ENCODE data around the gene NKX3-2.

NKX3-2 gene

DNA sequence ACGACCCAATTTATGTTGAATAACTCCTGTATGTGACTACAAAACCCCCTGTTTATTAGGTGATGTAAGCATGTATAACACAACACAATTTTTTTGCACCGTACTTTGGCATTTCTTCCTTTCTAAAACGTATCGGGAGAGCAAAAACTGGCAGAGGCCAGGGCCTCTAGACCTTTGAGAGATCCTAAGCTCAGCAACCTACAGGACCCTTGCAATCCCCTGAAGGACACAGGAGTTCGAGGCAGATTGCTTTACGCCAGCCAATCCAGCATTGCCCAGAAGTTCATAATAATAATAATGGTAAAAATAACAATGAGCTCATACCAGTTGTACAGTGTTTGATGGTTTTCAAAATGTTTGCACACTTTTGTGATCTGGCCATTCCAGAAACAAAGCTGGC is 7.7 kb downstream of the NKX3-2 start:
- no peak overlapping the region for H3K4me2 ChIP-seq (ENCODE audit: low read depth, low read length, poor library complexity, severe bottlenecking)
- H3K9me2 ChIP-seq (replicated peaks; ENCODE audit: insufficient read depth, low read length) = no peaks in the 10 kb centered on the region
- H3K4me3 ChIP-seq (ENCODE audit: insufficient read depth, low read length, poor library complexity, severe bottlenecking) = no peak overlapping the region
- no peak overlapping the region for H3K27ac ChIP-seq (ENCODE audit: low read depth, low read length)
- H3K9me3 ChIP-seq (ENCODE audit: insufficient read depth, low read length) = no peaks in the 10 kb centered on the region
- no peaks in the 10 kb centered on the region for H3K36me3 ChIP-seq (ENCODE audit: low read length)
- H4K20me1 ChIP-seq (ENCODE audit: low read depth, low read length) = no peaks in the 10 kb centered on the region
- H3F3A ChIP-seq (ENCODE audit: insufficient read depth) = no peaks in the 10 kb centered on the region
- TF ChIP-seq, protein P1, sequence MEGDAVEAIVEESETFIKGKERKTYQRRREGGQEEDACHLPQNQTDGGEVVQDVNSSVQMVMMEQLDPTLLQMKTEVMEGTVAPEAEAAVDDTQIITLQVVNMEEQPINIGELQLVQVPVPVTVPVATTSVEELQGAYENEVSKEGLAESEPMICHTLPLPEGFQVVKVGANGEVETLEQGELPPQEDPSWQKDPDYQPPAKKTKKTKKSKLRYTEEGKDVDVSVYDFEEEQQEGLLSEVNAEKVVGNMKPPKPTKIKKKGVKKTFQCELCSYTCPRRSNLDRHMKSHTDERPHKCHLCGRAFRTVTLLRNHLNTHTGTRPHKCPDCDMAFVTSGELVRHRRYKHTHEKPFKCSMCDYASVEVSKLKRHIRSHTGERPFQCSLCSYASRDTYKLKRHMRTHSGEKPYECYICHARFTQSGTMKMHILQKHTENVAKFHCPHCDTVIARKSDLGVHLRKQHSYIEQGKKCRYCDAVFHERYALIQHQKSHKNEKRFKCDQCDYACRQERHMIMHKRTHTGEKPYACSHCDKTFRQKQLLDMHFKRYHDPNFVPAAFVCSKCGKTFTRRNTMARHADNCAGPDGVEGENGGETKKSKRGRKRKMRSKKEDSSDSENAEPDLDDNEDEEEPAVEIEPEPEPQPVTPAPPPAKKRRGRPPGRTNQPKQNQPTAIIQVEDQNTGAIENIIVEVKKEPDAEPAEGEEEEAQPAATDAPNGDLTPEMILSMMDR (IDR thresholded peaks at IDR 0.05; ENCODE audit: insufficient read depth, low read length, poor library complexity, severe bottlenecking) = no peak
- no peak for TF ChIP-seq EZH2phosphoT487 (conservative IDR thresholded peaks at IDR 0.05; ENCODE audit: low read length)
- H3K9ac ChIP-seq (ENCODE audit: low read length) = no peak overlapping the region
- no peak overlapping the region for H2AFZ ChIP-seq (ENCODE audit: low read depth, low read length, severe bottlenecking)
- no peaks in the 10 kb centered on the region for H3K79me2 ChIP-seq (ENCODE audit: insufficient read depth, low read length)
- no peaks in the 10 kb centered on the region for H3K27me3 ChIP-seq (ENCODE audit: low read length)

GRCh38 chr4:13535708-13536361 is 8.5 kb downstream of the NKX3-2 start:
- Histone ChIP-seq H3K79me2 (ENCODE audit: insufficient read depth, low read length) (no peaks in the 10 kb centered on the region), H3K27me3 (ENCODE audit: low read length) (no peaks in the 10 kb centered on the region)

DNA sequence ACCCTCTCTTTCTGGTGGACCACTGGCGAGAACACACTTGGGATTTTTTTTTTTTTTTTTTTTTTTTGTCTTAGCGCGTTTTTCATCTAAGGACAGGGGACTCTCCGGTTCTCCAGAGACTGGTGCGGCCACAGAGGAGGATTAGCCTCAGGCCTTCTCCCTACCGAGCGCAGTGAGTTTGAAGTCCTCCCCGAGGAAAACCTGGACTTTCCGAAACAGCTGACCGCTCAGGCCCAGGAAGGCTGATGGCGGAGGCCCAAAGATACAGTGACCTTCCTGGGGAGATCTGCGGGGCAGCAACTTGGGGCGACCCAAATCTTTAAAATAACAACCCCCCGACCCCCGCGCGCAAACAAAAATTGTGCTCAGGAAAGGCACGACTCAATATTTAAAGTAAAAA is 9.2 kb downstream of the NKX3-2 start:
- Histone ChIP-seq H3K27ac (ENCODE audit: low read depth, low read length) (no peak overlapping the region), H3K36me3 (ENCODE audit: low read length) (no peaks in the 10 kb centered on the region), H3K27me3 (ENCODE audit: low read length) (no peaks in the 10 kb centered on the region), H3K9me2 (replicated peaks; ENCODE audit: insufficient read depth, low read length) (no peaks in the 10 kb centered on the region), H3K79me2 (ENCODE audit: insufficient read depth, low read length) (no peaks in the 10 kb centered on the region), H3K9me3 (ENCODE audit: insufficient read depth, low read length) (no peaks in the 10 kb centered on the region), H2AFZ (ENCODE audit: low read depth, low read length, severe bottlenecking) (no peak overlapping the region), H4K20me1 (ENCODE audit: low read depth, low read length) (no peaks in the 10 kb centered on the region), H3K4me3 (ENCODE audit: insufficient read depth, low read length, poor library complexity, severe bottlenecking) (no peak overlapping the region), H3F3A (ENCODE audit: insufficient read depth) (no peaks in the 10 kb centered on the region), H3K9ac (ENCODE audit: low read length) (no peak overlapping the region), H3K4me2 (ENCODE audit: low read depth, low read length, poor library complexity, severe bottlenecking) (no peak overlapping the region)
- TF ChIP-seq EZH2phosphoT487 (conservative IDR thresholded peaks at IDR 0.05; ENCODE audit: low read length) = no peak
- TF ChIP-seq, protein P1 (IDR thresholded peaks at IDR 0.05; ENCODE audit: insufficient read depth, low read length, poor library complexity, severe bottlenecking) = no peak

More at GRCh38 chr4:13535708-13536361, 8.5 kb downstream of the NKX3-2 start:
- Histone ChIP-seq H2AFZ (ENCODE audit: low read depth, low read length, severe bottlenecking) (no peak overlapping the region), H3K9me2 (replicated peaks; ENCODE audit: insufficient read depth, low read length) (no peaks in the 10 kb centered on the region), H3K4me3 (ENCODE audit: insufficient read depth, low read length, poor library complexity, severe bottlenecking) (no peak overlapping the region), H4K20me1 (ENCODE audit: low read depth, low read length) (no peaks in the 10 kb centered on the region), H3K9ac (ENCODE audit: low read length) (no peak overlapping the region), H3K9me3 (ENCODE audit: insufficient read depth, low read length) (no peaks in the 10 kb centered on the region), H3K36me3 (ENCODE audit: low read length) (no peaks in the 10 kb centered on the region), H3K27ac (ENCODE audit: low read depth, low read length) (no peak overlapping the region), H3K4me2 (ENCODE audit: low read depth, low read length, poor library complexity, severe bottlenecking) (no peak overlapping the region), H3F3A (ENCODE audit: insufficient read depth) (no peaks in the 10 kb centered on the region)
- TF ChIP-seq EZH2phosphoT487 (conservative IDR thresholded peaks at IDR 0.05; ENCODE audit: low read length) = no peak
- TF ChIP-seq, protein P1 (IDR thresholded peaks at IDR 0.05; ENCODE audit: insufficient read depth, low read length, poor library complexity, severe bottlenecking) = no peak

Data from SU-DHL-6 (cell line).